ENCODE measurements around the gene PRKCB.

- TF ChIP-seq CTCF (IDR thresholded peaks at IDR 0.05): no peak
- no peak for TF ChIP-seq POLR2A (IDR thresholded peaks at IDR 0.05)
- TF ChIP-seq EP300 (IDR thresholded peaks at IDR 0.05): no peak
Observed at GRCh38 chr16:23840310-23840709, 4.5 kb downstream of the PRKCB start.

All from upper lobe of left lung (tissue), 4 donors.